HG03025 (cell line): ENCODE results near the gene MUC5AC.
"Not testable (repeated sequence)": the region's sequence is repeated elsewhere in the genome, so short reads cannot be mapped to it uniquely, and the experiment has no call there.

Experiments
- ATAC-seq: cut with Tn5 transposase; IDR thresholded peaks from one replicate; pipeline ENCODE4 v1.9.1; 2021; ENCODE audit warnings: mild to moderate bottlenecking, moderate library complexity; ENCODE audit not compliant: unreplicated experiment, low FRiP score

MUC5AC gene

DNA sequence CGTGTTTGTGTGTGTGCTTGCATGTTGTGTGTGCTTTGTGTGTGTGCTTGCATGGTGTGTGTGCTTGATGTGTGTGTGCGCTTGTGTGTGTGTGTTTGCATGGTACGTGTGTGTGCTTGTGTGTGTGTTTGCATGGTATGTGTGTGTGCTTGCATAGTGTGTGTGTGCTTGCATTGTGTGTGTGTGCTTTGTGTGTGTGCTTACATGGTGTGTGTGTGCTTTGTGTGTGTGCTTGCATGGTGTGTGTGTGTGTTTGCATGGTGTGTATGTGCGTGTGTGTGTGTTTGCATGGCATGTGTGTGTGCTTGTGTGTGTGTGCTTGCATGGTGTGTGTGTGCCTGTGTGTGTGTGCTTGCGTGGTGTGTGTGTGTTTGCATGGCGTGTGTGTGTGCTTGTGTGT, 10.0 kb upstream of the MUC5AC start:
- ATAC-seq = no peak

GRCh38 chr11:1148752-1149180, 9.0 kb upstream of the MUC5AC start:
- ATAC-seq = no peak

GRCh38 chr11:1149545-1149944, 8.2 kb upstream of the MUC5AC start:
- no peak for ATAC-seq

DNA sequence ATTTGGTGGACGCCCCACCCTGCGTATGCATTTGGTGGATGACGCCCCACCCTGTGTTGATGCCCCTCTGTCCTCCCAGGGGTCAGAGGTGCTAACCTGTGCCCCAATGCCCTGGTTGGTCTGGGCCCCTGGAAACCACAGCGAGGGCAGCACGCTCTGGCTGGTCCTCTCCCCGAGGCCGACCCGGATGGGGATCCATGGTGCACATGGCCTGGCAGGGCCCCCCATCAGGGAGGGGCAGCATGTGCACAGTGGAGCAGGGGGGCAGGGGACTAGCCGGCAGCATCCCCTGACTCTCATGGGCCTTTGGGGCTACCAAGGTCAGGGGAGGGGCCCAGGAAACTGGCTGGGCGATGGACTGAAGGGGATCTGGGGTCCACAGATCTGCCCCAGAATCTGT, 7.6 kb upstream of the MUC5AC start:
- ATAC-seq = no peak

- ATAC-seq = no peak
Observed at GRCh38 chr11:1150769-1151365, 6.9 kb upstream of the MUC5AC start.

DNA sequence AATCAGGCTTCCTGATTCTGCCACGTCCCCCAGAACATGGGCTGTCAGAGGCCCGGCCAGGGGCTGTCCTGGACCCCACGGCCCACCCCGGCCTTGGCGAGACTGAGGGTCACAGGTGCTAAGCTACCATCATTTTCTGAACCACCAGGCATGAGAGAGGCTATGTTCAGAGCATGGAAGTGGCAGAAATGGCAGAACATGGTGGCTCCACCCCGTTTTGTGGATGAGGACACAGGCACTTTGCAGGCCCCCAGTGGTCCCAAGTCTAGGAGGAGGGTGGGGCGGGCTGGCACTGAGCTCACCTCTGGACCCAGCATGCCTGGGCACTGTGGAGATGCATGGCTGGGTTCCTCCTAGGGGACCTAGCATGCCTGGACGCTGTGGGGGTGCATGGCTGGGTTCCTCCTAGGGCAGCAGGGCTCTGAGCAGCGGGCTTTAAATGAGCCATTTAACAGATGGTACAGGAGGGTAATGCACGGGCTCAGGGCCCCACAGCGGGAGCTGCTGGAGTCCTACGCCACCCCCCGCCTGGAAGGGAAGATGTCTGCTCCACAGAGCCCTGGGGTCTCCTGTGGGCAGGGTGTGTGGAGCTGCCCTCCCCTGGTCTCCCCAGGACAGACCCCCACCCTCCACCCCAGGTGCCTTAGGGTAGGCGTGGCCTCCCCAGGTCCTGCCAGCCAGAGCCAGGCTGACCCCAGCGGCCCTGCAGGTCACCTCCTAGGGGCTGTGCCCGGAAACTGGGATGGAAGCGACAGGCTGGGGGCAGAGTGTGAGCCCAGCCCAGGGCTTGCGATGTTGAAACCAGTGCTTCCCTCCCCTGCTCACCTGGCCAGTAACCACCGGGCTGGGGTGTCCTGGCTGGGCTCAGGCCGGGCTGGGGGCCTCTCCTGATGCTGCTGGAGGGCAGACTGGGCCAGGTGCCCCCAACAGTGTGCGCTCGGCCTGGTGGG, 6.1 kb upstream of the MUC5AC start:
- no peak for ATAC-seq

DNA sequence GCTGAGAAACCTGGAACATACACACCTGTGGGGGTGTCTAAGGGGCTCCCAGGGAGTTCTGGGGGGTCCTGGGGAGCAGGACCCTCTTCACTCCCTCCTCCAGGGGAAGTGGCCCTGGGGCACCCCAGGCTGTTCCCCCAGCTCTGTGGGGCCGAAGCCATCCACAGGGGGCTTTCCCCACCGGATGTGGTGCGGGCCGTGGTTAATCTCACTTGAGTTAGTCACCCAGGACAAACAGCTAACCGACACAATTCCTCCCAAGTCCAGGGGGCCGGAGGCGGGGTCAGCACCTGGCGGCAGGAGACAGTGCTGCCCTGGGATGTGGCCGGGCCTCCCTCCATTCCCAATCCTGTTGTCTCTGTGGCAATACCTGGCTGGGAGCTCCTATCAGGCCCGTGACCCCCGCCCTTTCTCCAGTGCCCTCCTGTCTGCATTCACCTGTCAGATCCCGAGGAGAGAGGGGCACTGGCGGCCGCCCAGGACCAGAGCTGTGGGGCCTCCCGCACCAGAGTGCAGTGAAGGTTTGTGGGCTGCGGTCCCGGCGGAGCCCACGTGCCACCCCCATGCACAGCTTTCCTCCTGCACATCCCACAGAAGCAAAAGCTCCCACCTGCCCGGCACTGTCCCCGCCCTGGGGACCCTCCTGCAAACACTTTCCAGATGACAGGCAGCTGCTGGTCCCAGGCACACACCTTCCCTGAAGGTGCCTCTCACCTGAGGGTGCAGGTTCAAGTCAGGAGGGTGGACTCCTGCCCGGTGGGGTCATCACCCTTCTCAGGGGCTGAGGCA, 5.2 kb upstream of the MUC5AC start:
- ATAC-seq = no peak

GRCh38 chr11:1153105-1153950, 4.4 kb upstream of the MUC5AC start:
- no peak for ATAC-seq

- no peak for ATAC-seq
Observed at GRCh38 chr11:1153951-1154493, 3.7 kb upstream of the MUC5AC start.

- ATAC-seq = not testable (repeated sequence)
Observed at GRCh38 chr11:1154656-1155055, 3.1 kb upstream of the MUC5AC start.

DNA sequence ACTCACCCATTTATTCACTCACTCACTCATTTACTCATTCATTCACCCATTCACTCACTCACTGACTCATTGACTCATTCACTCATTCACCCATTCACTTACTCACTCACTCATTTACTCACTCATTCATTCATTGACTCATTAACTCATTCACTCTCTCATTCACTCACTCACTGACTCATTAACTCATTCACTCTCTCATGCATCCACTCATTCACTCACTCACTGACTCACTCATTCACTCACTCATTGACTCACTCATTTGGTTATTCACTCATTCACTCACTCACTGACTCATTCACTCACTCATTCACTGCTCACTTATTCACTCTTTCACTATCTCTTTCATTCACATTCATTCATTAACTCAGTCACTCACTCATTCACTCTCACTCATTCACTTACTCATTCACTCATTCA, 2.5 kb upstream of the MUC5AC start:
- ATAC-seq = no peak

- no peak for ATAC-seq
Observed at GRCh38 chr11:1156506-1157340, 1.0 kb upstream of the MUC5AC start.

GRCh38 chr11:1157341-1157644, 460 bp upstream of the MUC5AC start:
- no peak for ATAC-seq

DNA sequence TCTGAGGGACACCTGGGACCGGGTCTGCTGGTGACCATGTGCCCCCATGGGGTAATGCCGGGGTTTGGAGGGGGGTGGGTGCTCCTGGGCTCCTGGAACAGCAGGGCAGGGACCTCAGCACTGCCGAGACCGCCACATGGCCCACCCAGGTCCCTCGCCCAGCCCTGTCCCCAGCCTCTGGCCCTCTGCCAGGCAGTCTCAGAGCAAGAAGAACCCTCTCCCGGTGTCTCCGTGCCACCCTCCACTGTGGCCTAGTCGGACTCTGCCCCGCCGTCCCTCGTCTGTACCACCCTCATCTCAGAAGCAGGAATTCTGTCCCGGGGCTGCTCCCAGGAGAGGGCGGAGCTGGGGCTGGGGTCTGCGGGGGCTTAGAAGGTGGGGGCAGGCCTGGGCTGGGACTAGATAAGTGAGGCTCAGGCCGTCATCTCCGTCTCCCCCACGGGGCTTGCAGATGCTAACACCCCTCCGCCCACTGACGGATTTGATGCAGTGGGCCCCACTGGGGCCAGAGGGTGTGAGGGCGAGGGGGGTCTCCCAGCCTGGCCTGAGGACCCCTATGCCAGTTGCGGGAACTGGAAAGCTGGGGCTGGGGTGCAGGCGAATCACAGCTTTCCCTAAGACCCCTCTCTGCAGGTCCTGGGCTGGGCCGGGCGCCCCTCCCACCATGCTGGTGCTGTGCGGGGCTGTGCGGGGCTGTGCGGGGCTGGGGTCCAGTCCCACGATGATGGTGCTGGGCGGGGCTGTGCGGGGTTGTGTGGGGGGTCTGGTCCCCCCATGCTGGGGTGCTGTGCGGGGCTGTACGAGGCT, 1.1 kb downstream of the MUC5AC start:
- no peak for ATAC-seq

DNA sequence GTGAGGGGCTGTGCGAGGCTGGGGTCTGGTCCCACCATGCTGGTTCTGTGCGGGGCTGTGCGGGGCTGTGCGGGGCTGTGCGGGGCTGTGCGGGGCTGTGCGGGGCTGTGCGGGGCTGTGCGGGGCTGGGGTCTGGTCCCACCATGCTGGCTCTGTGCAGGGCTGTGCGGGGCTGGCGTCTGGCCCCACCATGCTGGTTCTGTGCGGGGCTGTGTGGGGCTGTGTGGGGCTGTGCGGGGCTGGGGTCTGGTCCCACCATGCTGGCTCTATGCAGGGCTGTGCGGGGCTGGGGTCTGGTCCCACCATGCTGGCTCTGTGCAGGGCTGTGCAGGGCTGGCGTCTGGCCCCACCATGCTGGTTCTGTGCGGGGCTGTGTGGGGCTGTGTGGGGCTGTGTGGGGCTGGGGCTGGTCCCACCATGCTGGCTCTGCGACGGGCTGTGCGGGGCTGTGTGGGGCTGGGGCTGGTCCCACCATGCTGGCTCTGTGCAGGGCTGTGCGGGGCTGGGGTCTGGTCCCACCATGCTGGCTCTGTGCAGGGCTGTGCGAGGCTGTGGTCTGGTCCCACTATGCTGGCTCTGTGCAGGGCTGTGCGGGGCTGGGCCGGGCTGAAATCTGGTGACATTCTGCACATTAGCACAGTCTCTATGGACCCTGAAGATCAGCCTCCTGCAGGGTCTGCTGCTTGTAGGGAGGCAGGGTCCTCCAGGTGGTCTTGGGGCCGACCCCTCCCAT, 1.9 kb downstream of the MUC5AC start:
- ATAC-seq = not testable (repeated sequence)

DNA sequence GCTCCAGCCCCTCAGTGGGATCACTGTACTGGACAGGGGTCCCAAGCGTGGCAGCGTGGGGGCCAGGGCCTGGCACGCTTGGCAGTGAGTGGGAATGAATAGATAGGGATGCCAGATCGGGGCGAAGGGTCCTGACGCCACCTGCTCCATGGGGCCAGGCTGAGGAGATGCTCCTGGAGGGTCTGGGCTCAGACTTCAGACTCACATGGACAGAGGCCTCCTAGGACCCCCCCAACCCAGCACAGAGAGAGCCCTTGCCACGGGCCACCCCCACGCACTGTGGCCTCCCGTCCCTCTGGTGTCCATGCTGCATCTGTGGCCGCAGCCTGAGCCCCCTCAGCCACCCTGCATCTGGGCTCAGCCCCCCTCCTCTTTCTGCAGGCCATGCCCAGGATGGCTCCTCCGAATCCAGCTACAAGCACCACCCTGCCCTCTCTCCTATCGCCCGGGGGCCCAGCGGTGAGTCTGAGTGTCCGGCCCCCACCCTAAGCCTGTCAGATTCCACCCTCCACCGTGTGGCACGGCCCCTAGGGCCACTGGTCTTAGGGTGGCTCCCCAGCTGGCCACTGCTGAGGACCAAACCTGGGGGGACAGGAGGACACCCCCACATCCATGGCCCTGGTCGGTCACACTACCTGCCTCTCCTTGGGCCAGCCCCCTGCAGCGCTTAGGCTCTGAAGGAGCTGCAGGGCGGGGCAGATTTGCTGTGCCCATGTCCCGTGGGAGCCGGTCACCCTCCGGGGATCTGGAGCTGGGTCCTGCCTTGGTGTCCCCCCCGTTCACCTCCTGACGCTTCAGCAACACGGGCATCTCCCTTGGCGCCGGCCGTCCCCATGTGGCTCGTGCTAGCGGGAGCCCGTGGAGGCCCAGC, 2.7 kb downstream of the MUC5AC start:
- ATAC-seq = no peak
